ENCODE data around the gene OPCML.

The OPCML gene

GRCh38 chr11:133520707-133521106, 11.6 kb downstream of the OPCML start:
- H3K9me3 Mint-ChIP-seq: no peaks in the 10 kb centered on the region
- no peaks in the 10 kb centered on the region for H3K36me3 Mint-ChIP-seq
- H3K4me1 Mint-ChIP-seq: no peaks in the 10 kb centered on the region
- H3K4me3 Mint-ChIP-seq: no peak overlapping the region
- no peak overlapping the region for H3K27ac Mint-ChIP-seq
- no peaks in the 10 kb centered on the region for H3K27me3 Mint-ChIP-seq

- no peaks in the 10 kb centered on the region for H3K4me1 Mint-ChIP-seq
- no peak overlapping the region for H3K27ac Mint-ChIP-seq
- H3K4me3 Mint-ChIP-seq: no peak overlapping the region
- H3K27me3 Mint-ChIP-seq: no peaks in the 10 kb centered on the region
- no peaks in the 10 kb centered on the region for H3K36me3 Mint-ChIP-seq
- H3K9me3 Mint-ChIP-seq: no peaks in the 10 kb centered on the region
Observed at GRCh38 chr11:133519560-133519959, 12.7 kb downstream of the OPCML start.

GRCh38 chr11:133518702-133519264, 13.5 kb downstream of the OPCML start:
- Mint-ChIP-seq H3K27me3 (no peaks in the 10 kb centered on the region), H3K4me1 (no peaks in the 10 kb centered on the region), H3K9me3 (no peaks in the 10 kb centered on the region), H3K27ac (no peak overlapping the region), H3K4me3 (no peak overlapping the region), H3K36me3 (no peaks in the 10 kb centered on the region)

GRCh38 chr11:133516845-133517244, 15.5 kb downstream of the OPCML start:
- H3K9me3 Mint-ChIP-seq: peaks cover 7% of the 10 kb centered on the region
- H3K4me3 Mint-ChIP-seq: no peak overlapping the region
- no peaks in the 10 kb centered on the region for H3K27me3 Mint-ChIP-seq
- H3K27ac Mint-ChIP-seq: no peak overlapping the region
- H3K4me1 Mint-ChIP-seq: no peaks in the 10 kb centered on the region
- no peaks in the 10 kb centered on the region for H3K36me3 Mint-ChIP-seq

GRCh38 chr11:133515107-133515506, 17.2 kb downstream of the OPCML start:
- no peak overlapping the region for H3K4me3 Mint-ChIP-seq
- H3K9me3 Mint-ChIP-seq: peaks cover 7% of the 10 kb centered on the region
- no peaks in the 10 kb centered on the region for H3K27me3 Mint-ChIP-seq
- H3K27ac Mint-ChIP-seq: no peak overlapping the region
- no peaks in the 10 kb centered on the region for H3K36me3 Mint-ChIP-seq
- H3K4me1 Mint-ChIP-seq: no peaks in the 10 kb centered on the region

DNA sequence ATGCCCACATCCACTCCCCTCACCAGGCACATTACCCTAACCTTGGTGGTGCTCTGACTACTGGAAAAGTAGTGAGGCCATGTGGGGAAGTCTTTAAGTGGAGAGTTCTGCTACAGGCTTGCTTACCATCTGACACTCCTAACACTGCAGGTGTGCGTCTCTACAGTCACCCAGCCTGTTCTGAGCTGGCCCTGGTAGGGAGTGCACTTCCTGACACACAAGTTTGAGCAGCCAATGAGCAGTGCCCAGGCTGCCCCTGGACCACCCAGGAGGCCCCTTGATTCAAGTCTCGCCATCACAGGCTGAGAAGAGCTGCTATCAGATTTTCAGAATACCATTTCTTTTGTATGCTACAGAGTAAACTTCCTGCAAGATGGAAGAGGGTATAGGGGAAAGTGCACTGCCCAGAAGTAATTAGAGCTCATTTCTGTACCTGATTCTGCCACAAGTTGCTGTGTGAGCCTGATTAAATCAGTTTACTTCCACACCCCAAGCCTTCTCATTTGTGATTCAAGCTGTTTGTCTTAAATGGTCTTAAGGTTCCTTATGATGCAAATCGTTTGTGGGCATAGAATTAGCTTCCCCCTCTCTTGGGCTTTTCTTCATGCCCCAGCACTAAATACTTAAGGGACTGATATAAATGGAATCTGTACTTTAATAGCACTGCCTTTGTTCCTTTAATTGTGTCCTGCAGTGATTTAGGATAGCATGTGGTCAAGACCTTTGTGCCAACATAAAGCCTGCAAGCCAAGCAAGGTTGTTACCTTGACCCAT, 22.2 kb downstream of the OPCML start:
- Mint-ChIP-seq H3K27ac (no peak overlapping the region), H3K27me3 (peaks cover 2% of the 10 kb centered on the region), H3K9me3 (peaks cover 7% of the 10 kb centered on the region), H3K4me1 (no peaks in the 10 kb centered on the region), H3K36me3 (no peaks in the 10 kb centered on the region), H3K4me3 (no peak overlapping the region)

DNA sequence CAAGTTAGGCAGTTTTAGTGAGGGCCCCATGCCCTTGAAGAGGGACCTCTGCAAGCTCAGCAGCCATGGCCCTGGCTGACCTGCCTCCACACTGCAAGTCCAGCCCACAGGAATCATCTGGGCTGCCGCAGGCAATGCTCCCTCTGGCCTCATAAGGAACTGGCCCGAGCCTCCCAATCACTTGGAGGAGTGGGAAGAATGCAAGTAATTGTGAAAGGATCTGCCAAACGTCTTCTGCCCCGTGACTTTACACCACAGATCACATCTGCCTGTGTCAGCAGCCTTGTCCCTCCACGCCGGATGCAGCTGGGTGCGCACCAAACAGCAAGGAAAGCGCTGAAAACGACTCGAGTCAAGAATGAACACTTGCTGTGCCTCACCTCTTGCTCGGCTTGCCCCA, 23.8 kb downstream of the OPCML start:
- Mint-ChIP-seq H3K9me3 (peaks cover 4% of the 10 kb centered on the region), H3K27ac (no peak overlapping the region), H3K4me3 (no peak overlapping the region), H3K36me3 (no peaks in the 10 kb centered on the region), H3K27me3 (peaks cover 2% of the 10 kb centered on the region), H3K4me1 (no peaks in the 10 kb centered on the region)

GRCh38 chr11:133507185-133507584, 25.1 kb downstream of the OPCML start:
- Mint-ChIP-seq H3K9me3 (no peaks in the 10 kb centered on the region), H3K27me3 (peaks cover 2% of the 10 kb centered on the region), H3K36me3 (no peaks in the 10 kb centered on the region), H3K27ac (no peak overlapping the region), H3K4me3 (no peak overlapping the region), H3K4me1 (no peaks in the 10 kb centered on the region)

DNA sequence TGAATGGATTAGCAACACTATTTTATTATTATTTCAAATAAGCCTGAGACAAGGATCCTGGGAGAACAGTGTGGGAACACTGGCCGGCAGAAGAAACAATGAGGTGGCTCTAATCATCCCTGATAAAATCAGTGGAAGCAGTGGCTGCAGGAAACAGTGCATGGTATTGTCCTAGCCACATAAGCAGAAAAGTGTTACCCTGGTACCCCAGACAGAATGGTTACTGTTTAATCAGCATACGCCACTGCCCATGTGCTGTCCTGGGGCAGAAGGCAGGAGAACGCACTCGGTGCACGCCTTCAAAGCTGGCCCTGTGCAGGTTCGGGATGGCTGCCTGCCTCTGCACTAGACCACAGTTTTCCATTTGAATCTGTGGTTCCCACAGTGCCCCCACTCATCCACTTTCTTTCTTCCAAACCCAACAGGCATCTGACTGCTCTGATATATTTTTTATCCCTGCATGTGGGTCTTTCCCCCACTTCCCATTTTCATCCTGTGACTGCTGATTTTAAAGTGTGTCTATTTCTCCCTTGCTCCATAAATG, 25.7 kb downstream of the OPCML start:
- Mint-ChIP-seq H3K4me1 (no peaks in the 10 kb centered on the region), H3K4me3 (no peak overlapping the region), H3K9me3 (no peaks in the 10 kb centered on the region), H3K36me3 (no peaks in the 10 kb centered on the region), H3K27me3 (peaks cover 2% of the 10 kb centered on the region), H3K27ac (no peak overlapping the region)

DNA sequence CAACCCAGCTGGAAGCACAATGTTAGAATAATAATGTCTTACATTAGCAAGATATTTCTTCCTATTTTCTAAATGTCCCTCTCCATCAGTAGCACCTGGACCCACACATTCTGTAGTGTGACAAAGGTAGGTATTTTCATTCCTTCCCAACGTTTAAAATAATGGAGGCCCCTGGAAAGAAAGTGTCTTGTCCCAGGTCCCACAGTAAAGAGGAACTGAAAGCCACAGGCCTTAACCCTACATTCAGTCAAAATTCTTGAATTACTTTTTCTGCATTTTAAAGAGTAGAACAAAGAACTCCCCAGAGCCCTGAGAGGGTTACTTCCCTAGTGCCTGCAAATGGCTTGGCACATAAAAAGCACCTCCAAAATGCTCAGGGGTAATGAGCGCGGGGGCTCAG, 26.3 kb downstream of the OPCML start:
- Mint-ChIP-seq H3K27me3 (peaks cover 2% of the 10 kb centered on the region), H3K4me1 (no peaks in the 10 kb centered on the region), H3K9me3 (no peaks in the 10 kb centered on the region)

GRCh38 chr11:133504906-133505305, 27.4 kb downstream of the OPCML start:
- H3K36me3 Mint-ChIP-seq: no peaks in the 10 kb centered on the region
- H3K4me3 Mint-ChIP-seq: no peak overlapping the region
- H3K27ac Mint-ChIP-seq: no peak overlapping the region
- no peaks in the 10 kb centered on the region for H3K4me1 Mint-ChIP-seq
- no peaks in the 10 kb centered on the region for H3K9me3 Mint-ChIP-seq
- H3K27me3 Mint-ChIP-seq: peaks cover 2% of the 10 kb centered on the region

More for the DNA sequence above, 26.3 kb downstream of the OPCML start:
- no peaks in the 10 kb centered on the region for H3K36me3 Mint-ChIP-seq
- H3K27ac Mint-ChIP-seq: no peak overlapping the region
- H3K4me3 Mint-ChIP-seq: no peak overlapping the region

GRCh38 chr11:133503776-133504175, 28.5 kb downstream of the OPCML start:
- H3K27me3 Mint-ChIP-seq: peaks cover 4% of the 10 kb centered on the region
- no peaks in the 10 kb centered on the region for H3K4me1 Mint-ChIP-seq
- H3K27ac Mint-ChIP-seq: no peak overlapping the region
- H3K9me3 Mint-ChIP-seq: no peaks in the 10 kb centered on the region
- no peak overlapping the region for H3K4me3 Mint-ChIP-seq
- H3K36me3 Mint-ChIP-seq: no peaks in the 10 kb centered on the region

DNA sequence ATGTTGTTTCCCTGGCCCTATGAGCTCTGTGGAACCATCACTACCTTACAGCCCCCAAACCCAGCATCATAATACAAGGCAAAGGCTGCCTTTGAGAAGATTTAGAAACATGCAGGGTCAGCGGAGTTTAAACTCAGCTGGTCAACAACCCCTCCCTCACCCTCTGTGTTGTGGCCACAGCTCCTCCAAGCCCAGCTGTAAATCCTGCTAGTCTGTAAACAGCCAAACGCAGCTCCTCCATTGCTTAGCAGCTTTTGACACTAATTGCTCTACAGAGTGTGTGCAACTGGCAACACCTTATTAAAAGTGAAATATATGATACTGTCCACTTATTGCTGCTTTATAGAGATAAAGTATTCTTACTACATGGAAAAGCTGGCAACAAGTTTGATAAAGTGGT, 29.1 kb downstream of the OPCML start:
- Mint-ChIP-seq H3K36me3 (no peaks in the 10 kb centered on the region), H3K27me3 (peaks cover 4% of the 10 kb centered on the region), H3K9me3 (no peaks in the 10 kb centered on the region), H3K27ac (no peak overlapping the region), H3K4me3 (no peak overlapping the region), H3K4me1 (no peaks in the 10 kb centered on the region)

DNA sequence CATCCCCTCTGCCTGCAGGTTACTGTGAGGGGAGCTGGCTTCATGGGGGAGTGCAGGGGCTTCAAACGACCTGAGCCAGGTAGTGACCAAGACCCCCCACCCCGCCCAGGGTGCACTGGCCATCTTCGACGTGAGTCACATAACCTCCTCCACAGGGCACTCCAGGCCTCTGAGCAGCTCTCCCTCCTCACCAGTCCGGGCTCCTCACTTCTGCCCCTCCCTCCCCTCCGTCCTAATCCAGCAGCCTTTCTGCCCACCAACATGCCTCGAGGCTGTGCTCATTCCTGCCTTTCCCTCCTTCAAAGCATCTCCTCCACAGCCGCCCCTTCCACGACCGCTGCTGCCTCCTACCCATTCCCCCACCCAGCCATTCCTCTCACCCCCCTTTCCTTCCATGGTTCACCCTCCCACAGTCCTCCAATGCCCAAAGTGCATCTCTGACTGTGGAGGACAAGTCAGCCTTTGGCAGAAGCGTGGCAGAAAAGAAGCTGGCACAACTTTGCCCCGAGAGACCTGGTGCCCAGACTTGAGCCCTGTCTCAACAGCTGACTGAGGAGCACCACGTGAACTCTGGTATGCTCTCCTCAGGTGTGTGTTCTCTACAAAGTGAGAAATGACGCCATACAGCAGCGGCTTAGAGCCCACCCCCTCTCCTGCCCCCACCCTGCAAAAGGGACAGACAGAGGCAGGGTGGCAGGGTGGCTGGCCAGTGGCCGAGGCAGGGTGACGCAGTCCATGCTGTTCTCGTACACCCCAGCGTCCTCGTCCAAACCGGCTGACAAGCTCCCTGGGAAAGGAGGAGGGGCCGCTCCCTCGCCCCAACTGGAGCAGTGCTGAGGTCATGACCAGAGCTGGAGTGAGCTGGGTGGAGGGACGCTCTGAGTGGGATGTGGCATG, 30.4 kb downstream of the OPCML start:
- no peaks in the 10 kb centered on the region for H3K36me3 Mint-ChIP-seq
- H3K4me1 Mint-ChIP-seq: no peaks in the 10 kb centered on the region
- peaks cover 4% of the 10 kb centered on the region for H3K27me3 Mint-ChIP-seq
- no peaks in the 10 kb centered on the region for H3K9me3 Mint-ChIP-seq
- H3K4me3 Mint-ChIP-seq: no peak overlapping the region
- no peak overlapping the region for H3K27ac Mint-ChIP-seq

DNA sequence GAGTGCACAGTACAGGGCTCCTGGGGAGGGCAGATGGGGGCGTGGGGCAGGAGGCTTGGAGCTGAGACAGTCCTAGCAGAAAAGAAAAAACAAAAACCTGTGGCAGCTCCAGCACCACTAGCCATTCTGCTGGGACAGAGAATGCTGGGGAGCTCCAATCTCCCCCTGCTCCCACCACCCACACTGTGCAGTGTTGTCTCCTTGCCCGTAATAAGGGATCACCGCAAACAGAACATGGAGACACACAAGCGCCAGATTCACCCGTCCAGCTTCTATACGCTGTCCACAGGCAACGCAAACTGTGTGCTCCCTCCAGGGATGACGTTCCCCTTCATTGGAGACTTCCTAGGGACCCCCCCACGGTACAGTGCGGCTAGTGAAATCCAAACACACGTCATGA, 31.4 kb downstream of the OPCML start:
- no peak overlapping the region for H3K27ac Mint-ChIP-seq
- no peaks in the 10 kb centered on the region for H3K36me3 Mint-ChIP-seq
- H3K9me3 Mint-ChIP-seq: no peaks in the 10 kb centered on the region
- peaks cover 4% of the 10 kb centered on the region for H3K27me3 Mint-ChIP-seq
- no peak overlapping the region for H3K4me3 Mint-ChIP-seq
- no peaks in the 10 kb centered on the region for H3K4me1 Mint-ChIP-seq

DNA sequence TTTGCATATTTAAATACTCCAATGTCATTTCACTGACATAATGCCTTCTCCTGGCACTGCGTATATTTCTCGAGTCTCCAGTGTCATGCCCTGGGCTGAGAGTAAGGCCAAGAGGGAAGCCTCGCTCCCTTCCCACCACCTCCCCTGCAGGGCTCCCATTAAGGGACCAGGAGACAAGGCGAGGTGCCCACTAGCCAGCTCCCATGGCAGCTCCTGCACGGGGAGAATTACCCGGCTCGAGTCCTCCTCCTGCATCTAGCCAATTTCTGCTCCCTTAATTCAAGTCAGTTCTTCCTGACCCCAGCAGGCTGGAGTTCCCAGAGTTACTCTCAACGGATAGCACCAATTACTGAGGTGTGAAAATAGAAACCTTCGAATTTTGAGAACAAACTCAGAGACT, 31.9 kb downstream of the OPCML start:
- no peak overlapping the region for H3K27ac Mint-ChIP-seq
- peaks cover 3% of the 10 kb centered on the region for H3K27me3 Mint-ChIP-seq
- H3K36me3 Mint-ChIP-seq: no peaks in the 10 kb centered on the region
- H3K9me3 Mint-ChIP-seq: no peaks in the 10 kb centered on the region
- H3K4me3 Mint-ChIP-seq: no peak overlapping the region
- no peaks in the 10 kb centered on the region for H3K4me1 Mint-ChIP-seq
